GM18858 (cell line): Measurements from ENCODE around the gene PHACTR4.
"Not testable (repeated sequence)": the region's sequence is repeated elsewhere in the genome, so short reads cannot be mapped to it uniquely, and the experiment has no call there.

Source experiments
- ATAC-seq: cut with Tn5 transposase; IDR thresholded peaks from one replicate; pipeline ENCODE4 v1.9.1; 2021; ENCODE audit not compliant: unreplicated experiment

Gene PHACTR4

DNA sequence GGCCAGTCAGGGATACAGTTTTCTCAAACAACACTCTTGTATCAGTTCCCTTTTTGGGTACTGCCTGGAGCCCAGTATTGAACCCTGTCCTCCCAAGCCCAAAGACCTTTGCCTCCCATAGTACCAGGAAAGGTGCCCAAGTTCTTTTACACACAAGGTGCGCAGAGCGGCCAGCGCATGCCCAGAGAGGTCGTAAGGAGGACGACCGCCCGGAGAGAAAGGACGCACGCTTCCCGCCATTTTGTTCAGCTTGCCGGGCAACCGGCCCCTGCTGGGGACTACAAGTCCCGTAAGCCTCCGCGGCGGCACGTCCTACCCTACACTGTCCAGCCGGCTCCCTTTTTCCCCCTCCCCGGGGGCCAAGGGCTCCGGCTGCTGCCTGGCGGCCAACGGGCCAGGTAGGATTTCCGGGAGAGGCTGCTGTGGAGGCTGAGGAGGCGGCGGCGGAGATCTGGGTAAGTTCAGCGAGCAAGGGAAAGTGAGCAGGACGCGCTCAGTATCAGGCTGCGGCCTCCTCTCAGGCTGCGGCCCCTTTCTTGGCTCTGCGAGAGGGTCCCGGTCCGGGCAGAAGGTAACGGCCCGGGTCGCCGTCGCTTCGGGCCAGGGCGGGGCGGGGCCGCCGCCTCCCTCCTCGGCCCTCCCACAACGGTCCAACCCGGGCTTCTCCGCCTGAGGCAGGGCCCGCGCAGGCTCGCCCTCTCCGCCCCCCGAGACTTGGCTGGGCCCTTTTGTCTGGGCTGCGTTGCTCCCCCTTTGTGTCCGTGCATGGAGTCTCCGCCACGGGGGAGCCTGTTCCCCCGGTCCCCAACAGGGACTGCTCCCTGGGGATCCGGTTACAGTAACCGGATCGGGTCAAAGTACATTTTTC lies at the start of gene PHACTR4:
Gene PHACTR4, plus strand, starts transcription at position 370 of the 868 bp plus-strand sequence. CDS start 37,708 bp downstream, outside the sequence.
- ATAC-seq = peak; percentile 76

DNA sequence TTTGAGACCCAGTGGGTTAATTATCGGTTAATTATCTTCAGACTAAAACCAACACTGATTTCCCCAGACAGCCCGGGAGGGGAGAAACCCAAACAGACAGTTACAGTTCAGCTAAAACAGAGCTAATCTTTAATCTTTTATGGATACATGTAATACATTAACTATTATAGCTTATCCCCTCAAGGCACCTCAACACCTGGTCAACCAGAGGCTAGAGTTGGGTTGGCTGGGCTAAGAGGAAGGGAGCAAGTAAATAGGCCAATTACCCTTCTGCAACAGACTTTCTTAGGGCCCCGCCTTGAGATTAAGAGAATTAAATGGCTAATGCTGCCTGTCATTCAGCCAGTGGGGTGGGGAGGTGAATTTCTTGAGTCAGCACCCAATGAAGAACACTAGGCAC lies 47.3 kb upstream of the PHACTR4 start:
- no peak for ATAC-seq

DNA sequence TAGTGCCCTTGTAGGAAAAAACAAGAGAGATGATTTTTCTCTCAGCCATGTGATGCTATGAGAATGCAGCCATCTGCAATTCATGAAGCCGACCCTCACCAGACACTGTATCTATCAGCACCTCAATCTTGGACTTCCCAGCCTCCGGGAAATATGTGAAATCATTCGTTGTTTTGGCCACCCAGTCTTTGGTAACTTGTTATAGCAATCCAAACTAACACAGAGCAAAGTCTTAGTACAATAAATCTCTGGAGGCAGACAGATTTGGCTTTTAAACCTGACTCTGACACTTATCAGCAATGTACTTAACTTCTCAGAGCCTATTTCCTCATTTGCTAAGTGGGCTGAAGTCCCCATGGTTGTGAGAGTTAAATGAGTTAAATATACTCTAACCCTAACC lies 45.8 kb upstream of the PHACTR4 start:
- ATAC-seq = no peak

GRCh38 chr1:28326515-28326914 lies 43.0 kb upstream of the PHACTR4 start:
- ATAC-seq = no peak

- no peak for ATAC-seq
Measured at GRCh38 chr1:28326984-28327383, 42.6 kb upstream of the PHACTR4 start.

DNA sequence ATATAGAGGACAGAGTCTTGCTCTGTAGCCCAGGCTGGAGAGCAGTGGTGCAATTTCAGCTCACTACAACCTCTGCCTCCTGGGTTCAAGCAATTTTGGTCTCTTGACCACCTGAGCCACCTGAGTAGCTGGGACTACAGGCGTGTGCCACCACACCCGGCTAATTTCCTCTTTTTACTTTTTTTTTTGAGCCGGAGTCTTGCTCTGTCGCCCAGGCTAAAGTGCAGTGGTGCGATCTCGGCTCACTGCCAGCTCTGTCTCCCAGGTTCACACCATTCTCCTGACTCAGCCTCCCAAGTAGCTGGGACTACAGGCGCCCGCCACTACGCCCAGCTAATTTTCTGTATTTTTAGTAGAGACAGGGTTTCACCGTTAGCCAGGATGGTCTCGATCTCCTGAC lies 42.1 kb upstream of the PHACTR4 start:
- ATAC-seq = not testable (repeated sequence)

- ATAC-seq = no peak
Measured at GRCh38 chr1:28328228-28328648, 41.3 kb upstream of the PHACTR4 start.

DNA sequence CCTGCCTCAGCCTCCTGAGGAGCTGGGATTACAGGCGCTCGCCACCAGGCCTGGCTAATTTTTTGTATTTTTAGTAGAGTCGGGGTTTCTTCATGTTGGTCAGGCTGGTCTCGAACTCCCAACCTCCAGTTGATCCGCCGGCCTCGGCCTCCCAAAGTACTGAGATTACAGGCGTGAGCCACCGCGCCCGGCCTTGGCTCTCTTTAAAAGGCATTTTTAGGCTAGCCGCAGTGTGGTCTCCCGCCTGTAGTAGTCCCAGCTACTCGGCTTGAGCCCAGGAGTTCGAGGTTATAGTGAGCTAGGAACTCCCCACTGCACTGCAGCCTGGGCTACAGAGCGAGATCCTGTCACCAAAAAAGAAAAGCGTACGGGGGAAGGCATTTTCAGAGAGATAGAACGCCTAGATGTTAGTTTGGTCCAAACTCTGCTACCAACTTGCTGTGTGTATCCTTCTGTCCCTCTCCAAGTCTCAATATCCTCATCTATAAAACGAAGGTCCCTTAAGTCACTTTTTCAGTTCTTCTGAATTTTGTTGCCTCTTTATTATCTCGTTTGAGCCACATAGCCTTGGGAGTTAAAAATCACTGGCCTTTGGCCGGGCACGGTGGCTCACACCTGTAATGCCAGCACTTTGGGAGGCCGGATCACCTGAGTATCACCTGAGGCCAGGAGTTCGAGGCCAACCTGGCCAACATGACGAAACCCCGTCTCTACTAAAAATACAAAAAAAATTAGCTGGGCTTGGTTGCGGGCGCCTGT lies 40.0 kb upstream of the PHACTR4 start:
- ATAC-seq = no peak

- no peak for ATAC-seq
Measured at GRCh38 chr1:28338897-28339296, 30.6 kb upstream of the PHACTR4 start.

DNA sequence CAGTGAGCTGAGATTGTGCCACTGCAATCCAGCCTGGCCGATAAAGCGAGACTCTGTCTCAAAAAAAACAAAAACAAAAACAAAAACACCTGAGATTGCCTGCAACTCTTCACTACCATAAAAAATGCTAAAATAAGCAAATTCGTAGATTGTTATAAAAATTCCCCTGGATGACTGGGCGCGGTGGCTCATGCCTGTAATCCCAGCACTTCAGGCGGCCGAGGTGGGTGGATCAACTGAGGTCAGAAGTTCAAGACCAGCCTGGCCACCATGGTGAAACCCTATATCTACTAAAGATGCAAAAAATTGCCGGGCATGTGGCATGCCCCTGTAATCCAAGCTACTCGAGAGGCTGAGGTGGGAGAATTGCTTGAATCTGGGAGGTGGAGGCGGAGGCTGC lies 30.0 kb upstream of the PHACTR4 start:
- no peak for ATAC-seq

DNA sequence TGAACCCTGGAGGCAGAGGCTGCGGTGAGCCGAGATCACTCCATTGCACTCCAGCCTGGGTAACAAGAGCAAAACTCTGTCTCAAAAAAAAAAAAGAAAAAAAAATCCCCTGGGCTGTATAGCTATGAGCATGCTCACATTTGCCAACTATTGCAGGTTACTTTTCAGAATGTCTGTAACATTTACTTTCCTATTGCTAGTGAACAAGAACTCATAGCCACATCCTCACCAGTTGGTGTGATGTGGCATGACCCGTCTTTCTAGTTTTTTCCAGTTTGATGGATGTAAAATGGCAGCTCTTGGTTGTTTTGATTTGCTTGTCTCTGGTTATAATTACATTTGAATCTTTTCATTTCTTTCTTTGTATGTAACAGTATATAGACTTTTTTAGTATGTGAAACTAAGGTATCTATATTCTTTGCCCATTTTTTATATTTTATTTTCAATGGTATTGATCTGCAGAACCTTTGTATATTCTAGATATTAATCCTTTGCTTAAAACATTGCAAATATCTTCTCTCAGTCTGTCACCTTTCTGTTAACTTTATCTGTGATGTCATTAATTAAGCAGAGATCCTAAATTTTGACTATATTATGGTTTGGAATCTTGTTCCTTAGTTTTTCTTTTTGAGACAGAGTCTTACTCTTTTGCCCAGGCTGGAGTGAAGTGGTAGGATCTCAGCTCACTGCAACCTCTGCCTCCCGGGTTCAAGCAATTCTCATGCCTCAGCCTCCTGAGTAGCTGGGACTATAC lies 29.1 kb upstream of the PHACTR4 start:
- no peak for ATAC-seq

DNA sequence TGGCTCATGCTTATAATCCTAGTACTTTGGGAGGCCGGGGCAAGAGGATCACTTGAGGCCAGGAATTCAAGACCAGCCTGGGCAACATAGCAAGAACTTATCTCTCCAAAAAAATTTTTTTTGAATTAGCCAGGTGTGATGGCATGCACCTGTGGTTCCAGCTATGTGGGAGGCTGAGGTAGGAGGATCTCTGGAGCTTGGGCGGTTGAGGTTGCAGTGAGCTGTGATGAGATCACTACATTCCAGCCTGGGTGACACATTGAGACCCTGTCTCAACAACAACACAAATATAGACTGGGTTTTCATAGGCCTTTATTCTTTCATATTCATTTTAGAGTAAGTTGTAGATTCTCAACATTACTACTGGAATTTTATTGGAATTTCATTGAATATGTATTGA lies 27.9 kb upstream of the PHACTR4 start:
- ATAC-seq = no peak

DNA sequence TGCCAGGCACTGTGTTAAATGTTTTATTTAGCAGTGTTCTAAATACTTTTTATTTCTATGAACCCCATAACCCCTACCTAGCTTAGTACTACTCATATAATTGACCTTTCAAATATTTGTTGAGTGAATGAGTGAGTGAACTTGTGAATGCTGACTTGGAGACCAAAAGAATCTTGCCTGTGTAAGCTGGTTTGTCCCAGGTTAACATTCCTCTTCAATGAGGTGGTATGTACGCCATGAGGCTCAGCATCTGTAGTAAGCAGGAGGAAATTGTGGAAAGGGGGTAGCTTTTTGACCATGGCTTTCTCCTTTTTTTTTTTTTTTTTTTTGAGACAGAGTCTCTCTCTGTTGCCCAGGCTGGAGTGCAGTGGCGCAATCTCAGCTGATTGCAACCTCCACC lies 26.1 kb upstream of the PHACTR4 start:
- no peak for ATAC-seq

GRCh38 chr1:28353248-28353810 lies 16.2 kb upstream of the PHACTR4 start:
- not testable (repeated sequence) for ATAC-seq

DNA sequence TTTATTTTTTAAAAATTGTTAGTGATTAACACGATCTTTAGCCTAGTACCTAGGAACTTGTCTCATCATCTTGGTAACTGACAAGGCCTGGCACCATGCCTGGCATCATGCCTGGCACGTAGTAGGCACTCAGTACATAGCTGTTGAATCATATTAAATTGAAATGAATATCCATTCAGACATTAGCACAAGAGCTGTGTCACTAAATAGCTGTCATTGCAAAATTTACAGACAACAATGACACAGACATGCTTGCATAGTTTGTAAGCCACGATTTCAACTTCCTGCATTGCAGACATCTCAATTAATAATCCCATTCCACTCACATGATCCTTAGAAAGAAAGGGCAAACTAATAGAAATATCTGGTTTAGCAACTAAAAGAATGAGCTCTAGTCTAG lies 15.4 kb upstream of the PHACTR4 start:
- no peak for ATAC-seq

DNA sequence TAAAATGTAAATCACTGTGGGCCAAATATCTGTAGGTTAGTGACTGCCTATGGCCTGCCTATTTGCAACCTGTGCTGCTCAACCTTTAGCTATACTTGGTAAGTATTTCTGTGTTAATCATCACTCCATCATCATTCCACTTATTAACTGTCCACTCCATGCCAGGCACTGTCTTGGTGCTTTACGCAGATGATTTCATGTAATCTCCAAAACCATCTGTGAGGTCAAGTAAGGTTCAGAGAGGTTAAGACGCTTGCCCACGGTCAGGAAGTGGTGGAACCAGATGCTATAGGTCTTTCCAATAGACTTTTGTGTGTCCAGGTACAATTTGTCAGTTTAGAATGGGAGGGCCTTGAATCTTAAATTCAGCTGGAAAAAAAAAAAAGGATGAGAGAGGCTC lies 10.8 kb upstream of the PHACTR4 start:
- no peak for ATAC-seq

DNA sequence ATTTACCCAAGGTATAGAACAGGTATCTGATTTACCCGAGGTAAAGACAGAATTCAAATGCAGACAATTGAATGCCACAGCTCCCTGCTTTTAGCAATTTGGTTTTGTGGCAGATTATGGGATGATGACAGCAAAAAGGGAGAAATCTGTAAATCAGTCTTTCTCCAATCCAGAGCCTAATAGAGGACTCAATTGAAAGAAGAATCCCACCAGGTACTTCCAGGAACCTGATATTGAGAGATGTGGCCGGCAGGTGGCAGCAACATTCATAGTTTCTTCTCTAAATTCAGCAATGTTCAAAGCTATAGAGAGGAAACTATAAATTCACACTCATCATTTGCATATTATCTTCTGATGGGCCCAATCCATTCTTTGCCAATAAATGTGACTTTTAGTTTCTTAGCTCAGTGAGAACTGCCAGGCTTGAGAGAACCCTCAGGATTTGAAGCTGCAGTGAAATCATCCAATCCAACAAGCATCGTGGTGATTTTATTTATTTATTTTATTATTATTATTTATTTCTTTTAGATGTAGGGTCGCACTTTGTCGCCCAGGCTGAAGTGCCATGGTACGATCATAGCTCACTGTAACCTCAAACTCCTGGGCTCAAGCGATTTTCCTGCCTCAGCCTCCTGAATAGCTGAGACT lies 9.8 kb upstream of the PHACTR4 start:
- ATAC-seq = no peak

DNA sequence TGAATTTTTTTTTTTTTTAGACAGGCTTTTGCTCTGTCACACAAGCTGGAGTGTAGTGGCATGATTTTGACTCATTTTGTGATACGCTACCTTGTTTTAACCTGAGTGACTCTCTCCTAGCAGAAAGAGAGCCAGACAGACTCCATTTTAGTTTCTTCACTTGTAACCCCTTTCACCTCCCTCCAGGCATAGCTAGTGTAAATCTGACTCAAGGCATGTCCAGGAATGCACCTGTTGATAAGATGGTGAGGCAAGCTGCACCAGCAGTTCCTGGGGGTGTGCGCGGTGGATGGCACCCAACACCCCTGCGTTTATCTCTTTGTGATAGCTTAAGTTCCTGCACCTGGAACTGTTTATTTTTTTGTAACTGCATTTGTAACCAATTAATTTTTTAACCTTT lies 4.7 kb upstream of the PHACTR4 start:
- ATAC-seq = no peak

DNA sequence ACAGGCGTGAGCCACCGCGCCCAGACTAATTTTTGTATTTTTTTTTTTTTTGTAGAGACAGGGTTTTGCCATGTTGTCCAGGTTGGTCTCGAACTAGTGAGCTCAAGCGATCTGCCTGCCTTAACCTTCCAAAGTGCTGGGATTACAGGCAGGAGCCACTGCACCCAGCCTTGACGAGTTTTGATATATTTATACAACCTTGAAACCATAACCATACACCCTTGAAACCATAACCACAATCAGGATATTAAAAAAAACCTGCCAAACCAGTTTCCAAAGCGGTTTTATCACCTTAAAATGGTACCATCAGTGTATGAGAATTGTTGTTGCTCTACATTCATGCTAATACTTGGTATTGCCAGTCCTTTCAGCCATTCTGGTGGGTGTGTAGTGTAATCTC lies 3.7 kb upstream of the PHACTR4 start:
- ATAC-seq = no peak

DNA sequence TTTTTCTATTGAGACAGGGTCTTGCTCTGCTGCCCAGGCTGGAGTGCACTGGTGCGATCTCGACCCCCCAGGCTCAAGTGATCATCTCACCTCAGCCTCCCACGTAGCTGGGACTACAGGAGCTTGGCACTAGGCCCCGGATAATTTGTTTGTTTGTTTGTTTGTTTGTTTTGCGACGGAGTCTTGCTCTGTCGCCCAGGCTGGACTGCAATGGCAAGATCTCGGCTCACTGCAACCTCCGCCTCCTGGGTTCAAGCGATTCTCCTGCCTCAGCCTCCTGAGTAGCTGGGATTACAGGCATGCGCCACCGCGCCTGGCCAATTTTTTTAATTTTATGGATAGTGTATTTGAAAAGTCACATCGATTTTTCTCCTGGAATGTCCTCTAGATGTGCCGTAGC lies 932 bp upstream of the PHACTR4 start:
- not testable (repeated sequence) for ATAC-seq
